ENCODE measurements around the gene HS3ST6. TPM values are rescaled to one million over a fixed set of nuclear protein-coding genes. Genes with fewer than 3 reads are reported as not detected.

HS3ST6 gene
- total RNA-seq, 1 experiment from 2014 or later: not detected

DNA sequence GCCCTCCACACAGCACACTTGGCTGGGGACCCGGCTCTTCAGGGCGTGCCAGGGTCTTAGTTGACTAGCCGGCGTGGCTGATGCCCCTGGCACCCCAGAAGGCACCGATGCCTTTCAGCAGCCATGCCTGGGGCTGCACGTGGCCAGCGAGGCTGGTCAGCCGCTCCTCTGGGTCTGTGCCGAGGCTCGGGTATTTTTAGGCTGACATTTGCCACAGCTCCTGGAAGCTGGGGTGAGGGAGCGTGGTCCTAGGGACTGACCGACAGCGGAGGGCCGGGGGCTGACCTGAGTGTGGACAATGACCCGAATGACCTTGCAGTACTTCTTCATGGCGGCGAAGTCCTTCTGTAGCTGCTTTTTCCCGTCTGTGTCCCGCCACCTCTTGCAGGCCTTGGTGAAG lies 32.3 kb upstream of the HS3ST6 start:
- H3K9me2 ChIP-seq (ENCODE audit: insufficient read depth): no peaks in the 10 kb centered on the region
- H3K9ac ChIP-seq (ENCODE audit: low read length): no peak overlapping the region
- H3K4me2 ChIP-seq (ENCODE audit: low read length): no peak overlapping the region
- H3K79me2 ChIP-seq (ENCODE audit: insufficient read depth, low read length): no peaks in the 10 kb centered on the region
- no peaks in the 10 kb centered on the region for H4K20me1 ChIP-seq (ENCODE audit: insufficient read depth)
- DNase-seq (ENCODE audit: low read depth, low spot score) (no peak), ATAC-seq (no peak)
- H3K4me1 ChIP-seq (ENCODE audit: control insufficient read depth in 1 of 2, insufficient read depth in 2 of 2, low read length in 2 of 2): peaks cover 0 to 2% of the 10 kb centered on the region in 2 experiments; a peak in 3 of 4 replicates
- H3K27me3 ChIP-seq (ENCODE audit: insufficient read depth, low read length): no peaks in the 10 kb centered on the region
- ChIA-PET POLR2A (interaction anchor here (1.1 kb wide), 1 partner anchor 14 kb away, joined by 4 read pairs; the partner anchor contains the start of gene RPS2), CTCF (no interaction called here), RAD21 (ENCODE audit: low non-redundant PET in 1 of 2, low total read pairs in 2 of 2, uncharacterized antibody in 2 of 2, unreplicated experiment in 2 of 2) (no interaction called here)
- no peak overlapping the region for H2AFZ ChIP-seq (ENCODE audit: low read depth, low read length, poor library complexity, severe bottlenecking)
- TF ChIP-seq, protein P1, sequence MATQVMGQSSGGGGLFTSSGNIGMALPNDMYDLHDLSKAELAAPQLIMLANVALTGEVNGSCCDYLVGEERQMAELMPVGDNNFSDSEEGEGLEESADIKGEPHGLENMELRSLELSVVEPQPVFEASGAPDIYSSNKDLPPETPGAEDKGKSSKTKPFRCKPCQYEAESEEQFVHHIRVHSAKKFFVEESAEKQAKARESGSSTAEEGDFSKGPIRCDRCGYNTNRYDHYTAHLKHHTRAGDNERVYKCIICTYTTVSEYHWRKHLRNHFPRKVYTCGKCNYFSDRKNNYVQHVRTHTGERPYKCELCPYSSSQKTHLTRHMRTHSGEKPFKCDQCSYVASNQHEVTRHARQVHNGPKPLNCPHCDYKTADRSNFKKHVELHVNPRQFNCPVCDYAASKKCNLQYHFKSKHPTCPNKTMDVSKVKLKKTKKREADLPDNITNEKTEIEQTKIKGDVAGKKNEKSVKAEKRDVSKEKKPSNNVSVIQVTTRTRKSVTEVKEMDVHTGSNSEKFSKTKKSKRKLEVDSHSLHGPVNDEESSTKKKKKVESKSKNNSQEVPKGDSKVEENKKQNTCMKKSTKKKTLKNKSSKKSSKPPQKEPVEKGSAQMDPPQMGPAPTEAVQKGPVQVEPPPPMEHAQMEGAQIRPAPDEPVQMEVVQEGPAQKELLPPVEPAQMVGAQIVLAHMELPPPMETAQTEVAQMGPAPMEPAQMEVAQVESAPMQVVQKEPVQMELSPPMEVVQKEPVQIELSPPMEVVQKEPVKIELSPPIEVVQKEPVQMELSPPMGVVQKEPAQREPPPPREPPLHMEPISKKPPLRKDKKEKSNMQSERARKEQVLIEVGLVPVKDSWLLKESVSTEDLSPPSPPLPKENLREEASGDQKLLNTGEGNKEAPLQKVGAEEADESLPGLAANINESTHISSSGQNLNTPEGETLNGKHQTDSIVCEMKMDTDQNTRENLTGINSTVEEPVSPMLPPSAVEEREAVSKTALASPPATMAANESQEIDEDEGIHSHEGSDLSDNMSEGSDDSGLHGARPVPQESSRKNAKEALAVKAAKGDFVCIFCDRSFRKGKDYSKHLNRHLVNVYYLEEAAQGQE (IDR thresholded peaks at IDR 0.05; ENCODE audit: low read depth): no peak
- no peak for TF ChIP-seq JUND (IDR thresholded peaks at IDR 0.05)
- H3K27ac ChIP-seq (ENCODE audit: low read depth, low read length): no peak overlapping the region; the same call in 1 of the 2 replicates
- intact Hi-C loops (cut with micrococcal nuclease): no loop called here
- no peaks in the 10 kb centered on the region for H3K9me3 ChIP-seq (ENCODE audit: control insufficient read depth in 1 of 2, insufficient read depth in 1 of 2, low read depth in 1 of 2, low read length in 2 of 2)
- no peak overlapping the region for H3K4me3 ChIP-seq (replicated peaks in 1 of 2; ENCODE audit: low read depth in 1 of 2, low read length in 2 of 2)
- no peaks in the 10 kb centered on the region for H3K36me3 ChIP-seq (ENCODE audit: control insufficient read depth in 1 of 2, insufficient read depth in 2 of 2, low read length in 2 of 2)
- no TSS peak for BruUV-seq (replicated peaks)

DNA sequence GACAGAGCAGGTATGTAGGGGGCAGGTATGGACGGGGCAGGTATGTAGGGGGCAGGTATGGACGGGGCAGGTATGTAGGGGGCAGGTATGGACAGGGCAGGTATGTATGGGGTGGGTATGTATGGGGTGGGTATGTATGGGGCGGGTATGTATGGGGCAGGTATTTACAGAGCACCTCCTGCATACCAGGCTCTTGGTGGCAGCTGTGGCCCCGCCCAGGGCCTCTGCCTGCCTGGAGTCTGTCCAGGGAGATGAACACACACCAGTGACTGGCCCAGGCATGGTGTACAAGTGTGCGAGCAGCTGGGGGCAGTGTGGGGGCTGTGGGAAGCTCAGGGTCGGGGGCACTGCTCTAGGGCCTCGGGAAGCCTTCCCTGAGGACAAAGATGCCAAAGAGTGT lies 31.8 kb upstream of the HS3ST6 start:
- Histone ChIP-seq H2AFZ (ENCODE audit: low read depth, low read length, poor library complexity, severe bottlenecking) (no peak overlapping the region), H3K9ac (ENCODE audit: low read length) (no peak overlapping the region), H3K79me2 (ENCODE audit: insufficient read depth, low read length) (no peaks in the 10 kb centered on the region), H3K36me3 (ENCODE audit: control insufficient read depth in 1 of 2, insufficient read depth in 2 of 2, low read length in 2 of 2) (no peaks in the 10 kb centered on the region), H3K9me2 (ENCODE audit: insufficient read depth) (no peaks in the 10 kb centered on the region), H3K27ac (ENCODE audit: low read depth, low read length) (no peak overlapping the region; the same call in 1 of the 2 replicates), H4K20me1 (ENCODE audit: insufficient read depth) (no peaks in the 10 kb centered on the region), H3K27me3 (ENCODE audit: insufficient read depth, low read length) (no peaks in the 10 kb centered on the region), H3K4me2 (ENCODE audit: low read length) (no peak overlapping the region), H3K4me1 (ENCODE audit: control insufficient read depth in 1 of 2, insufficient read depth in 2 of 2, low read length in 2 of 2) (peaks cover 0 to 2% of the 10 kb centered on the region in 2 experiments; a peak in 3 of 4 replicates), H3K4me3 (replicated peaks in 1 of 2; ENCODE audit: low read depth in 1 of 2, low read length in 2 of 2) (no peak overlapping the region), H3K9me3 (ENCODE audit: control insufficient read depth in 1 of 2, insufficient read depth in 1 of 2, low read depth in 1 of 2, low read length in 2 of 2) (no peaks in the 10 kb centered on the region)
- RAD21 ChIA-PET (ENCODE audit: low non-redundant PET in 1 of 2, low total read pairs in 2 of 2, uncharacterized antibody in 2 of 2, unreplicated experiment in 2 of 2): no interaction called here
- intact Hi-C loops (cut with micrococcal nuclease): no loop called here
- peak; percentile 56 for ATAC-seq
- CTCF ChIA-PET: interaction anchor here (0.6 kb wide), 1 partner anchor 137 kb away, joined by 3 read pairs; no protein-coding TSS in a partner anchor
- BruUV-seq (replicated peaks): no TSS peak
- POLR2A ChIA-PET: interaction anchor here (1.1 kb wide), 1 partner anchor 15 kb away, joined by 4 read pairs; the partner anchor contains the start of gene RPS2
- DNase-seq (ENCODE audit: low read depth, low spot score): no peak
- TF ChIP-seq CEBPB (IDR thresholded peaks at IDR 0.05; ENCODE audit: low read depth) (no peak), JUND (IDR thresholded peaks at IDR 0.05) (no peak), POLR2A (IDR thresholded peaks at IDR 0.05; ENCODE audit: borderline replicate concordance, extremely low read depth, insufficient read depth, insufficient read length) (no peak), TCF7L2 (IDR thresholded peaks at IDR 0.05; ENCODE audit: borderline replicate concordance, extremely low read depth, insufficient read depth, insufficient read length) (no peak), YY1 (IDR thresholded peaks at IDR 0.05; ENCODE audit: extremely low read depth, insufficient replicate concordance, low read depth, low read length) (no peak)
- TF ChIP-seq, protein P2, sequence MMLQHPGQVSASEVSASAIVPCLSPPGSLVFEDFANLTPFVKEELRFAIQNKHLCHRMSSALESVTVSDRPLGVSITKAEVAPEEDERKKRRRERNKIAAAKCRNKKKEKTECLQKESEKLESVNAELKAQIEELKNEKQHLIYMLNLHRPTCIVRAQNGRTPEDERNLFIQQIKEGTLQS (IDR thresholded peaks at IDR 0.05): no peak
- TF ChIP-seq, protein P1 (IDR thresholded peaks at IDR 0.05; ENCODE audit: low read depth): no peak
- TF ChIP-seq, protein P3, sequence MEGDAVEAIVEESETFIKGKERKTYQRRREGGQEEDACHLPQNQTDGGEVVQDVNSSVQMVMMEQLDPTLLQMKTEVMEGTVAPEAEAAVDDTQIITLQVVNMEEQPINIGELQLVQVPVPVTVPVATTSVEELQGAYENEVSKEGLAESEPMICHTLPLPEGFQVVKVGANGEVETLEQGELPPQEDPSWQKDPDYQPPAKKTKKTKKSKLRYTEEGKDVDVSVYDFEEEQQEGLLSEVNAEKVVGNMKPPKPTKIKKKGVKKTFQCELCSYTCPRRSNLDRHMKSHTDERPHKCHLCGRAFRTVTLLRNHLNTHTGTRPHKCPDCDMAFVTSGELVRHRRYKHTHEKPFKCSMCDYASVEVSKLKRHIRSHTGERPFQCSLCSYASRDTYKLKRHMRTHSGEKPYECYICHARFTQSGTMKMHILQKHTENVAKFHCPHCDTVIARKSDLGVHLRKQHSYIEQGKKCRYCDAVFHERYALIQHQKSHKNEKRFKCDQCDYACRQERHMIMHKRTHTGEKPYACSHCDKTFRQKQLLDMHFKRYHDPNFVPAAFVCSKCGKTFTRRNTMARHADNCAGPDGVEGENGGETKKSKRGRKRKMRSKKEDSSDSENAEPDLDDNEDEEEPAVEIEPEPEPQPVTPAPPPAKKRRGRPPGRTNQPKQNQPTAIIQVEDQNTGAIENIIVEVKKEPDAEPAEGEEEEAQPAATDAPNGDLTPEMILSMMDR (IDR thresholded peaks at IDR 0.05 in 2 of 3, conservative IDR thresholded peaks at IDR 0.05 in 1 of 3; ENCODE audit: borderline replicate concordance in 1 of 3, insufficient read depth in 1 of 3, low read depth in 2 of 3, low read length in 2 of 3): no peak
